Mucosa of descending colon (tissue), 3 donors: ENCODE data around the gene MAP3K7CL. TPM values are rescaled to one million over a fixed set of nuclear protein-coding genes. Genes with fewer than 3 reads are reported as not detected.

Experiments used
- ATAC-seq: fragments of 200-7000 bp; cut with Tn5 transposase; one replicate; pipeline ENCODE4 v1.9.1; 2020; ENCODE audit warnings: mild to moderate bottlenecking, moderate library complexity
- DNase-seq, 3 donors: peaks; one replicate each; pipeline ENCODE4 v3.0.0-alpha.2; 2020
- H3K36me3 ChIP-seq: fragments of 200-600 bp; one replicate; pipeline ENCODE4 v1.8.0; 2021; ENCODE audit warnings: low read depth, mild to moderate bottlenecking
- H3K4me1 ChIP-seq: fragments of 200-600 bp; one replicate; pipeline ENCODE4 v1.8.0; 2021; ENCODE audit warnings: low read depth, mild to moderate bottlenecking
- H3K4me3 ChIP-seq: fragments of 200-600 bp; one replicate; pipeline ENCODE4 v1.8.0; 2021; ENCODE audit warnings: mild to moderate bottlenecking
- H3K9me3 ChIP-seq: fragments of 200-600 bp; one replicate; pipeline ENCODE4 v1.8.0; 2021; ENCODE audit warnings: mild to moderate bottlenecking
- CTCF ChIP-seq: fragments of 200-600 bp; IDR thresholded peaks from one replicate; pipeline ENCODE4 v1.8.0; 2022; ENCODE audit warnings: antibody characterized with exemption, mild to moderate bottlenecking
- intact Hi-C, 2 donors: fragments of 100-400 bp; cut with DNase I in 1 of 2; cut with micrococcal nuclease in 1 of 2; formaldehyde crosslinking; loops; one replicate each; pipeline versions ENCODE4 v1.11.0 to v1.11.1; 2022; cut with DNase I, micrococcal nuclease
- total RNA-seq, 3 donors: library from RNA; stranded (reverse); fragmentation: NEBNext Ultra II Directional in 2 of 3; extraction: Animal tissue kit (Norgen Biotek cat#: 25700) in 2 of 3; gene quantifications; one replicate each; pipeline versions ENCODE4 v1.2.1 to v1.2.4, GENCODE V29; 2021 to 2023
- donor health status: DM: no; HTN: no; CAD: no; lungs with moderate emphysema.
- donor health status: DM: no; HTN: no; CAD: no.
- donor health status: DM: no; HTN: yes; CAD: no.

The MAP3K7CL gene
- total RNA-seq, 3 donors from 2014 or later = 2.2 to 7.9 (median 4.3) TPM

GRCh38 chr21:29219165-29219770, 88.8 kb downstream of the MAP3K7CL start:
- intact Hi-C loops = no loop called here
- Histone ChIP-seq H3K4me3 (no peak overlapping the region), H3K36me3 (no peaks in the 10 kb centered on the region), H3K4me1 (peaks cover 36% of the 10 kb centered on the region), H3K9me3 (no peaks in the 10 kb centered on the region)
- peak in 1 of 3 donors; percentile 60 for DNase-seq
- ATAC-seq = peak; percentile 67
- no peak for TF ChIP-seq CTCF

GRCh38 chr21:29221253-29221744, 90.9 kb downstream of the MAP3K7CL start:
- Histone ChIP-seq H3K9me3 (no peaks in the 10 kb centered on the region), H3K36me3 (no peaks in the 10 kb centered on the region), H3K4me3 (no peak overlapping the region), H3K4me1 (peaks cover 26% of the 10 kb centered on the region)
- ATAC-seq (no peak), DNase-seq (no peak)
- intact Hi-C loops = no loop called here
- TF ChIP-seq CTCF = no peak

GRCh38 chr21:29224006-29224405, 93.6 kb downstream of the MAP3K7CL start:
- ATAC-seq = no peak
- Histone ChIP-seq H3K36me3 (no peaks in the 10 kb centered on the region), H3K4me1 (peaks cover 9% of the 10 kb centered on the region), H3K4me3 (no peak overlapping the region), H3K9me3 (no peaks in the 10 kb centered on the region)
- DNase-seq = no peak
- intact Hi-C loops = no loop called here
- no peak for TF ChIP-seq CTCF

Other genes starting within 250 kb of the MAP3K7CL start
- gene LTN1, start 137.8 kb upstream of the MAP3K7CL start, total RNA-seq = 10 to 100 TPM; 24.5 to 32.7 (median 30.9) TPM
- 10 to 100 TPM in 1 of 3 donors, 1 to 10 TPM in 2; 7.7 to 15.5 (median 8.0) TPM for gene RWDD2B, start 111.3 kb upstream of the MAP3K7CL start, total RNA-seq
- 10 to 100 TPM; 35.2 to 41.5 (median 37.6) TPM for gene USP16, start 106.0 kb upstream of the MAP3K7CL start, total RNA-seq
- 100 to 1,000 TPM in 1 of 3 donors, 10 to 100 TPM in 2; 76.2 to 103 (median 95.1) TPM for gene CCT8, start 57.0 kb upstream of the MAP3K7CL start, total RNA-seq
- 100 to 1,000 TPM in 1 of 3 donors, 10 to 100 TPM in 2; 54.0 to 107 (median 57.2) TPM for gene BACH1, start 168.3 kb downstream of the MAP3K7CL start, total RNA-seq